Stimulated activated naive CD8-positive, alpha-beta T cell treated with anti-CD3 and anti-CD28 coated beads, Interleukin-15, Interleukin-2, amounts not matched to agents 100 U/mL and 50 U/mL, for 24 hours (primary cell): ENCODE data around the gene ANKRD53.

Experiments used
- ATAC-seq: fragments of 150-1000 bp; cut with Tn5 transposase; one replicate; pipeline ENCODE4 v1.10.0; 2021
- DNase-seq: peaks from one replicate; pipeline ENCODE4 v3.0.0; 2021

ANKRD53 gene

GRCh38 chr2:70978341-70979179 lies at the start of gene ANKRD53:
ANKRD53 (plus strand) TSS chr2:70978630; CDS start chr2:70978646, 16 bp downstream.
- ATAC-seq (peak; percentile 51), DNase-seq (no peak)

DNA sequence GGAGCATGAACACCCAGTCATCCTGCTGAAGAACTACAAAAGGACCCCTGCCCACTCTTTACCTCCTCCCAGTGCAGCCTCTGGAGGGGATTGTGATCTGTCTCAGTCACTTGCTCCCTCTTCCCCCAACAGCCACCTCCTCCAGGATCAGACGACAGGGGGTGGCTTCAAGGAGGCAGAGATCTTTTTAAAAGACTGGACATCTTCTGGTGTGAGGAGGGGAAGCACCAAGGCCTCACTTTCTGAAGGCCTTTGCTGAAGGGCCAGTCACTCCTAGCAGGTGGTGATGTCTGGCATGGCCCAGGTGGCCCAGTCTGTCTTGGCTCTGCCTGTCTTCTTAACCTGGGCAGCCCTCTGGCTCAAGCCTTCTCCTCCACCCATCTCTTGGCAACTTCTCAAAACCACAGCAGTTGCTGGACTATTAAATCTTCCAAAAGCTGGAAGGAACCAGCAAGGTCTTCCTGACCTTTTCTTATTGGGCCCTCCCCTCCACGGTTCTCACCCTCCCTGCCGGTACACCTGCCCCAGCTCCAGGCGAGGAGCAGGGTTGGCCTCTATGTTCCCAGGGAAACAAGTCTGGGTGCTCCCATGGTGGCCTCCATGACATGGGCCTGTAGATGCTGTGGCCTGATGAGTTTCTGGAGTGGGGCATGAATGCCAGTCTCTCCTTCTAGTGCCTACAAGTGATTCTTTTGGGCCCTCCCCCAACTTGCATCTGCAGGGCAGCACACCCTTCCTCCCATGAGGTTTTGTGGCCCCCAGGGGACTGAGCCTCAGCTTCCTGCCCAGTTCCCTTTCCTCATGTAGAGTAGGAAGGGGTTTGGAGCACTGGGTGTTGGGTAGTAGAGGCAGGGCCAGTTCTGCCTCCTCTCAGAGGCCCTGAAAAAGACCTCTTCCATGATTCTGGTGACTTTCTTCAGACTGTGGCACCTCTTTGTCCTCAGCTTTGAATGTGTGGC lies 47.8 kb upstream of the ANKRD53 start:
- ATAC-seq (no peak), DNase-seq (no peak)

DNA sequence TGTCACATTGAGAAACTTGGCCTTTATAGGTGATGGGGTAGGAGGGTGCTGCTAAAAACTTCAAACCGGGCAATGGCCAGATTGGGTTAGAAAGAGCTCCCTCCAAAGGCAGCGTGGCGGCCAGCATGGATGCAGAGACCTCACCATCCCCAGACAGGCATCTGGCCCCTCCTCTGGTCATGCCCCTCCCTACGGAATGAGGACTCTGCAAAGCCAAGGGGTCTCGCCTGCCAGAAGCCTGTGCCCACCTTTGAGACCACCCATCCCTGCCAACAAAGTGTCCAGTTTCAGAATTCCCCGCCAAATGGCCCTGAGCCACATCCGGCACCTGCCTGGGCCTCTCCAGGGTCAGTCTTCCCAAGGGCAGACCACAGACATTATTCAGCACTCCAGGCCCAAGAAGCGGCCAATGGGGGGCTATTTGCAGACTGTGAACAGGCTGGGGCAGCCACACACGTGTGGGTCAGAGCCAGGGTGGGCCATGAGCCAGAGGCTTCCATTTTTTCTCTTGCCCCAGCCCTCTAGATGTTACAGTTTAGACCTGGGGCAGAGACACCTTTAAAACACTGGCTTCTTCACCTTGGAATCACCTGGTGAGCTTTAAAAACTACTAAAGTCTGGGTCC lies 46.9 kb upstream of the ANKRD53 start:
- no peak for ATAC-seq
- no peak for DNase-seq

DNA sequence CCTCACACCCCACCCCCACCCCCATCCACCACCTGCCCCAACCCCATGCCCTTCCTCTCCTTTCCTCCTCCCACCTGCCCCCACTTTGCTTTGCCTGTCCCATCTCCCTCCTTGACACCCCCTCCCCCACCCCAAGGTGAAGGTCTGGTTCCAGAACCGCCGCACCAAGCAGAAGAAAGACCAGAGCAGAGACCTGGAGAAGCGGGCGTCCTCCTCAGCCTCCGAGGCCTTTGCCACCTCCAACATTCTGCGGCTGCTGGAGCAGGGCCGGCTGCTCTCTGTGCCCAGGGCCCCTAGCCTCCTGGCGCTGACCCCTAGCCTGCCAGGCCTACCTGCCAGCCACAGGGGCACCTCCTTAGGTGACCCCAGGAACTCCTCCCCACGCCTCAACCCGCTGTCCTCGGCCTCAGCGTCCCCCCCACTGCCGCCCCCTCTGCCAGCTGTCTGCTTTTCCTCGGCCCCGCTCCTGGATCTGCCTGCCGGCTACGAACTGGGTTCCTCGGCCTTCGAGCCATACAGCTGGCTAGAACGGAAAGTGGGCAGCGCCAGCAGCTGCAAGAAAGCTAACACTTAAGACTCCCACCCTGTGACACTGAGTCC lies 45.7 kb upstream of the ANKRD53 start:
- no peak for DNase-seq
- ATAC-seq, result no peak

- no peak for ATAC-seq
Observed at GRCh38 chr2:70934981-70935380, 43.4 kb upstream of the ANKRD53 start.

DNA sequence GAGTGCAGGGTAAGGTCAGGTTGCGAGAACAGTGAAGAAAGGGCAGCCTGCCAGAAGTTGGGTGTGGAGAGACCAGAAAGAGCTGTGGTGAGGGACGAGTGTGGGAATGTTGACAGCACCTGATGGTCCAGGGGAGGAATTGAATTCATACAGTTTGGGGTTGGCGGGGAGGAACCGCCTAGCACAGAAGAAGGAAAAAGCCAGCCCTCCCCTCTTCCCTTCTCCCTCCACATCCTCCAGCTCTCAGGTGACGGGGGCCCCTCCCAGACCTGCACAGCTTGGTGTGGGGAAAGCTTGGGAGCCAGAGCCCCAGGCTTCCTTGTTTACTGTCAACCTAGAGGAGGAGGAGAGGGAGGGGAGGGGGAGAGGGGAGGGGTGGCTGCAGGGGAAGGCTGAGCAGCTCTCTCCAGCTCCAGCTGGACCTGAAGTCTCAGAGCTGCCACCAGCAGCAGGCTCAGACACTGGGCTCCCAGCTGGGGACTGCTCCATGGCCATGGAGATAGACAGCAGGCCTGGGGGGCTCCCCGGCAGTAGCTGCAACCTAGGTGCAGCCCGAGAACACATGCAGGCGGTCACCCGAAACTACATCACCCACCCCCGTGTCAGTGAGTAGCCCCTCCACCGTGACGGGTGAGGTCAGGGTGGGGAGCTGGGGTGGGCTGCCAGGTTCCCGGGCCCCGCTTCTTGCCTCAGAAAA lies 42.8 kb upstream of the ANKRD53 start, which contains the start of gene ATP6V1B1:
TSS of gene ATP6V1B1 (plus strand) at position 433 of the 697 bp plus-strand sequence. CDS start at position 488, 55 bp downstream.
- no peak for DNase-seq

More at GRCh38 chr2:70934981-70935380, 43.4 kb upstream of the ANKRD53 start:
- no peak for DNase-seq

DNA sequence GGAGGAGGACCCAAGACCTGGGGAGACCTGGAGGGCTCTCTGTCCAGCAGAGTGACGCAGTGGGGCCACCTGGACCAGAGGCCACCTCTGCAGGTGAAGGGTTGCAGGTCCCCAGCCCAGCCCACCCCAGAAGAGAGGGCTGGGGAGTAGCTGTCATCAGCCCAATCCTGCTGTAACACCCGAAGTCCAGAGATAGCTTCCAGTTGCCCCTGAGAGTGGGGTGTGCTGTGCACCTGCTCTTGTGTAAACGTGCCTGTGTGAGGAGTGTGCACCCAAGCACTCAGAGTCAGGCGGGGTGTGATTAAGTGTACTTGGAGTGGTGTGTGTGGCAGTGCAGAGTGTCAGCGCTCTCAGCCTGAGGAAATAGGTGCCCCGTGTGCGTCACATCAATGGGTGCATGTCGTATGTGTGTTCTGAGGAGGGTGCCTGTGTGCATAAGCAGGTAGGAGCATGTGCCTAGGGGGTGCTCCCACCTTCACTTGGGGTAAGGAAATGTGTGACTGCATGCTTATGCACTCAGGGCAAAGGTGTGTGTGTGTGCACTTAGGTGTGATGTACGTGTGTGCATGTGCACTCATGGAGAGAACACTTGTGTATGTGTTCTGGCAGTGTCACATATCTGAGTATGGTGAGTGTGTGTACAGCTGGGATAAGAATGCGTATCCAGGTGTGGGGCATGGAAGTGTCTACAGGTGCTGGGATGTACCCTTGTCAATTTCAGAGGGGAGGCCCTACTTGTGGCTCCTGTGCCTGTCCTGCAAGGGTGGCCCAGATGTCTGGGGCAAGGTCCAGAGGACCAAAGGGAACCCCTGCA lies 42.1 kb upstream of the ANKRD53 start:
- ATAC-seq (no peak), DNase-seq (no peak)

More for the DNA sequence above, 42.8 kb upstream of the ANKRD53 start, which contains the start of gene ATP6V1B1:
- no peak for ATAC-seq

- ATAC-seq (no peak), DNase-seq (no peak)
Observed at GRCh38 chr2:70936979-70937811, 41.2 kb upstream of the ANKRD53 start.

DNA sequence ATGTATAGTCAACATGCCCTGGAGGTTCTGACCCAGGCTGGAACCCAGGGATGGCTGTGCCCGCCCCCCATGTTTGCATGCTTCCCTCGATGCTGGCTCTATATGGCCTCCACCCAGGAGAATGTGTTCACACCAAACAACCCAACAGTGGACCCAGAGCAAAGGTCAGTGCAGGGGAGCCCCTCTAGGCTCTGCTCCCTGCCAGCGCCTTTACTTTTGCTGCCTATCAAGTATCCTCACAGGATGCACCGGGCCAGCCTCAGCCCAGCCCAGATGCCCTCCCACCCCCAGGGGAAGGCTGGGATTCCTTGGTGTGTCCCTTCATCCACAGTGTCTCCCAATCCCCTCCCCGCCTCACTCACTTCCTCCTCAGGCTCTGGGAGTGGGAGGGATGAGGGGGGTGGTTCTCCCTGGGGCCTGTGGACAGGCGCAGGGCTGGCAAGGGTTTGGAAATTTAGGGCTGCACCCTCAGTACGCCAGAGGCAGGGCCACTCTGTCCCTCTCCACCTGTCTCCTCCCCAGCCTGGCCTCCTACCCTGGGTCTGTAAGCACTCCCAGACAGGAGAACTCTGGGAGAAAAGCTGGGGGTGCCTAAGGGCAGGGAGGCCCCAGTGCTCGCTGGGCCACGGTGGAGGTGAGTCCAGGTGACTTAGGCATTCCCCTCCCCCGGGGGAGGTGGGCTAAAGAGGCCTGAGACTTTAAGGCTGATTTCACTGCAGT lies 40.4 kb upstream of the ANKRD53 start:
- no peak for DNase-seq
- ATAC-seq, result no peak

DNA sequence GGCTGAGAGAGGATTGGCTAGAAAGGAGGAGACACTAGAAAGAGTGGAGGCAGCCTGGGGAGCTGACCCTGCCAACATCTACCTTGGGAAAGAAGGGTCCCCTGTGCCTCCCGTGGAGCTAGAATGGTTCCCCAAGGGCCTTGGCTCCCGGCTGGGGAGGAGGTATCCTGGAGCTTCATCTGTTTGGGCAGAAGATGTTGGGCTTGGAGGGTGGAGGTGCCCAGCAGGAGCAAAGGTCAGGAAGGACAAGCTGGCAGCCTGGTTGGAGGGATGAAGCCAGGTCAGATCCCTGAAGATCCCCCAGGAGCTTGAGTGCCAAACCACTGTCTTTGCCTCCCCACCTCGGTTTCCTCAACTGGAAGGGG lies 39.9 kb upstream of the ANKRD53 start:
- DNase-seq (no peak), ATAC-seq (no peak)

DNA sequence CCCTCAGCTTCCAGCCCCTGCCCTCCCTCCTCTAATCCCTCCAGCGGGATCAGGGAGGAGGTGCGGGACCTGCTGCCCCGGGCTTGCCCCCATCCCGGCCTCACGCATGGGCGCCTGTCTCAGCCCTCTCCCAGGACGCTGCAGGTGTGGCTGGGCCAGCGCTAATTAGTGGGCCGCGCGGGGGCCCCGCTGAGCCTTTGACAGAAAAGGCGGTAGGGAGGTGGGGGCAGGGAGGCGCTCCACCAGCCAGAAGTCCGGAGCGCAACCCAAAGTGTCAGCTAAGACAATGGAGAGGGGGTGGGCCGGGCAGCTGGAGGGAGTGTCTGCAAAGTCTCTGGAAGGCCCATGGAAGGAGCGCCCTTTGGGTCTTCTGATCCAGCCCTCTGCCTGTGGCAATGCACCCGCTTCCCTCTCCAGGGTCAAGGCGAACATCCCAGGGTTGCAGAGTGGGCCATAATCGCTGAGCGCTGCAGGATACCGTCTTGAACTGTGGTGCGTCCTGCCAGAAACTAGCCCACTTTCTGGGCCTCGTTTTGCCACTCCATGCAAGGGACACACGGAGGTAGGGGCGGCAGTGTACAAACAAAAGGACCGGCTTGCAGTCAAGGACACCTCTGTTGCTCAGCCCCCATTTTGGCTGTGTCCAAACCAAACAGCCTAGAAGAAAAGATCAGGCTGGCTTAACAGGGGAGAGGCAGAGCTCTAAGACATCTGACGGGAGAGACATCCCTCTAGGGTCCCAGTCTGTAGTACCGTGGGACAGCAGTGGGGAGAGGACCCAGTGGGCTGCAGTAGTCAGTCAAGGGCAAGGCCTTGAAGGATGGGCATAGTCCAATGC lies 39.2 kb upstream of the ANKRD53 start:
- no peak for ATAC-seq
- DNase-seq, result no peak

GRCh38 chr2:70939839-70940580 lies 38.4 kb upstream of the ANKRD53 start:
- ATAC-seq (no peak), DNase-seq (no peak)

DNA sequence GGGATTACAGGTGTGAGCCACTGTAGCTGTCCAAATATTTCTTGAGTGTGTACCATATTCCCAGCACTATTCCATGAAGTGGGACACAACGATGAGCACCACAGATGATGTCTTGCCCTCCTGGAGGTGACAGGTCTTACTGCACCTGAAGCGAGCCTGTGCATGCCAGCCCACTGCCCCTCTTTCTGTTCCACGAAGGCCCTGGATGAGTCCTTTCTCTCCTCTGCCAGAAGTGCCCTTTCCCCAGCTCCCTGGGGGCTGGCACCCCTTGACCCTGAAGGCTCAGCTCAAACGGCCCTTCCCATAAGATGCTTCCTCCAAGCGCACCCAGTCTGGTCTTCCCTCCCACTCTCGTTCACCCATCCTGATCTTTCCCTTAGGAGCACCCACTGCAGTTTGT lies 37.2 kb upstream of the ANKRD53 start:
- DNase-seq, result no peak
- ATAC-seq, result no peak

GRCh38 chr2:70941701-70942100 lies 36.7 kb upstream of the ANKRD53 start:
- no peak for DNase-seq
- no peak for ATAC-seq

GRCh38 chr2:70942396-70943204 lies 35.8 kb upstream of the ANKRD53 start:
- ATAC-seq (no peak), DNase-seq (no peak)

- no peak for DNase-seq
- no peak for ATAC-seq
Observed at GRCh38 chr2:70943205-70943871, 35.1 kb upstream of the ANKRD53 start.
